Osteocyte (in vitro differentiated cells): ENCODE results near the gene SLC41A3. TPM values are rescaled to one million over a fixed set of nuclear protein-coding genes. Genes with fewer than 3 reads are reported as not detected.
"Not testable (repeated sequence)": the region's sequence is repeated elsewhere in the genome, so short reads cannot be mapped to it uniquely, and the experiment has no call there.

Source experiments
- DNase-seq: peaks from one replicate; pipeline ENCODE4 v3.0.0; 2021; ENCODE audit warnings: mixed read lengths; ENCODE audit not compliant: unreplicated experiment; ENCODE audit errors: extremely low spot score
- H3K27ac Mint-ChIP-seq: one replicate; pipeline ENCODE4 v1.8.0; 2021; ENCODE audit warnings: mild to moderate bottlenecking, mixed read lengths; ENCODE audit not compliant: unreplicated experiment
- H3K27me3 Mint-ChIP-seq: one replicate; pipeline ENCODE4 v1.8.0; 2021; ENCODE audit warnings: mixed read lengths; ENCODE audit not compliant: unreplicated experiment
- H3K36me3 Mint-ChIP-seq: one replicate; pipeline ENCODE4 v1.8.0; 2021; ENCODE audit warnings: mixed read lengths; ENCODE audit not compliant: unreplicated experiment
- H3K4me1 Mint-ChIP-seq: one replicate; pipeline ENCODE4 v1.8.0; 2021; ENCODE audit warnings: mixed read lengths; ENCODE audit not compliant: unreplicated experiment
- H3K4me3 Mint-ChIP-seq: one replicate; pipeline ENCODE4 v1.8.0; 2021; ENCODE audit warnings: mild to moderate bottlenecking, moderate library complexity, mixed read lengths; ENCODE audit not compliant: unreplicated experiment
- H3K9me3 Mint-ChIP-seq: one replicate; pipeline ENCODE4 v1.8.0; 2021; ENCODE audit warnings: mixed read lengths; ENCODE audit not compliant: unreplicated experiment
- total RNA-seq: library from RNA; stranded (reverse); gene quantifications from 2 replicates; pipeline ENCODE4 v1.2.1, GENCODE V29; 2021
- TF ChIP-seq, protein P1 (sequence below): fragments of 200-600 bp; sonication (generic); IDR thresholded peaks from 2 replicates; pipeline ENCODE4 v1.5.0; 2021; ENCODE audit warnings: antibody characterized with exemption, mild to moderate bottlenecking, moderate library complexity

SLC41A3 gene
- total RNA-seq, 1 donor from 2014 or later = 80.6 TPM

DNA sequence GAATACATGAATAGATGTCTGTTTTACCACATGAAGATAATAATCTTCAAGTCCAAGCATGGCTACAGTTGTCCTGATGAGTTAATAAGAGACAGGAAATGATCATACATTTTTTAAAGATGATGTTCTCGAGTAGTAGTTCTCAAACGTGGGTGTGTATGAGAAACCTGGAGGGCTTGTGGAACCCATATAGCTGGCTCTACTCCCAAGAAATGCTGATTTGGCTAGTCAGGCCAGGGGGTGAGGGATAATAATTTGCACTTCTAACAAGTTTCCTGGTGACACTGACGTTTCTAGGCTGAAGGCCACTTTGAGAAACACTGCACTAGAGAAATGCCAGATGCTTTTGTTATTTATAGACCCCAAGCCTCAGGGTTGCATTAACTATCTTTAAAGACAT, 78.0 kb downstream of the SLC41A3 start:
- H3K27me3 Mint-ChIP-seq = no peaks in the 10 kb centered on the region
- no peak overlapping the region for H3K4me3 Mint-ChIP-seq
- no peak overlapping the region for H3K27ac Mint-ChIP-seq
- DNase-seq = no peak
- H3K9me3 Mint-ChIP-seq = peaks cover 6% of the 10 kb centered on the region
- no peaks in the 10 kb centered on the region for H3K4me1 Mint-ChIP-seq
- peaks cover 29% of the 10 kb centered on the region for H3K36me3 Mint-ChIP-seq
- TF ChIP-seq, protein P1, sequence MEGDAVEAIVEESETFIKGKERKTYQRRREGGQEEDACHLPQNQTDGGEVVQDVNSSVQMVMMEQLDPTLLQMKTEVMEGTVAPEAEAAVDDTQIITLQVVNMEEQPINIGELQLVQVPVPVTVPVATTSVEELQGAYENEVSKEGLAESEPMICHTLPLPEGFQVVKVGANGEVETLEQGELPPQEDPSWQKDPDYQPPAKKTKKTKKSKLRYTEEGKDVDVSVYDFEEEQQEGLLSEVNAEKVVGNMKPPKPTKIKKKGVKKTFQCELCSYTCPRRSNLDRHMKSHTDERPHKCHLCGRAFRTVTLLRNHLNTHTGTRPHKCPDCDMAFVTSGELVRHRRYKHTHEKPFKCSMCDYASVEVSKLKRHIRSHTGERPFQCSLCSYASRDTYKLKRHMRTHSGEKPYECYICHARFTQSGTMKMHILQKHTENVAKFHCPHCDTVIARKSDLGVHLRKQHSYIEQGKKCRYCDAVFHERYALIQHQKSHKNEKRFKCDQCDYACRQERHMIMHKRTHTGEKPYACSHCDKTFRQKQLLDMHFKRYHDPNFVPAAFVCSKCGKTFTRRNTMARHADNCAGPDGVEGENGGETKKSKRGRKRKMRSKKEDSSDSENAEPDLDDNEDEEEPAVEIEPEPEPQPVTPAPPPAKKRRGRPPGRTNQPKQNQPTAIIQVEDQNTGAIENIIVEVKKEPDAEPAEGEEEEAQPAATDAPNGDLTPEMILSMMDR = no peak

GRCh38 chr3:126004692-126005091, 79.2 kb downstream of the SLC41A3 start:
- Mint-ChIP-seq H3K36me3 (peaks cover 24% of the 10 kb centered on the region), H3K4me1 (no peaks in the 10 kb centered on the region), H3K27ac (no peak overlapping the region), H3K27me3 (no peaks in the 10 kb centered on the region), H3K4me3 (no peak overlapping the region), H3K9me3 (peaks cover 9% of the 10 kb centered on the region)
- DNase-seq = no peak
- TF ChIP-seq, protein P1 = no peak

GRCh38 chr3:126004217-126004616, 79.7 kb downstream of the SLC41A3 start:
- Mint-ChIP-seq H3K27me3 (peaks cover 4% of the 10 kb centered on the region), H3K9me3 (peaks cover 13% of the 10 kb centered on the region), H3K36me3 (peaks cover 29% of the 10 kb centered on the region), H3K4me3 (no peak overlapping the region), H3K27ac (no peak overlapping the region), H3K4me1 (no peaks in the 10 kb centered on the region)
- DNase-seq = no peak
- TF ChIP-seq, protein P1 = no peak

DNA sequence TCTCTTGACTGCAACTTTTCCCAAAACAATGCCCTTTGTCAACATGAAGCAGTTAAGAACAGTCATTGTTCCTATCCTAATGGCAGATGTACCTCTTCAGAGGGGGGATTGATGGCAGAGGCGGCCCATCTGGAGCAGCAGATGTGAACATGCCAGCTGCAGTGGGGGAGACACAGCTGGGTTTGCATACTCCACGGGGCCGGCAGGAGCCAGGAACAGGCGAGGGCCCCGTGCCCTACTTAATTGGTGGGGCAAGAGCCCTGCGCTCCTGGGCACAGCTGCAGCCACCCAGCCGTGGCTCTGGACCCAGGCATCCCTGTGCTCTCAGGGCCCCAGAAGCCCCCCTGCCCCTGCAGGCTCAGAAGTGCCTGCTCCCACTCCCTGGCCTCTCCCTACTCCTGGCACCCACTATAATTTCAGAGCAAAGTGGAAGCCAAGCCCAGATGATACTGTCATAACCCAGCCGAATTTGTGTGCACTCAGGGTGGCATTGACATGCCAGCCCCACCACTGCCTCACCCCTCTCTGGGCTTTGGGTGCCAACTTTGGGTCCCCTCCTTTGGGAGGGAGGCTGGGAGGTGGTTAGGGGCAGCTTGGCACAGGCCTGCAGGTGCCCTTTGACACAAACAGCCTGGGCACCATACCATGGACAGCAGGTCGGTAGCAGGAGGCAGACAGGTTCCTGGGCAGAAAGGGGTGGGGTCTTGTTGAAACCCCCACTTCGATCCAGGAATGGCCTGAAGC, 80.3 kb downstream of the SLC41A3 start:
- peaks cover 24% of the 10 kb centered on the region for H3K36me3 Mint-ChIP-seq
- peak; percentile 81 for DNase-seq
- H3K27ac Mint-ChIP-seq = no peak overlapping the region
- H3K27me3 Mint-ChIP-seq = peaks cover 6% of the 10 kb centered on the region
- no peaks in the 10 kb centered on the region for H3K4me1 Mint-ChIP-seq
- peaks cover 19% of the 10 kb centered on the region for H3K9me3 Mint-ChIP-seq
- H3K4me3 Mint-ChIP-seq = no peak overlapping the region
- TF ChIP-seq, protein P1 = no peak

GRCh38 chr3:126002189-126002588, 81.7 kb downstream of the SLC41A3 start:
- TF ChIP-seq, protein P1 = no peak
- no peak overlapping the region for H3K4me3 Mint-ChIP-seq
- no peak overlapping the region for H3K27ac Mint-ChIP-seq
- peaks cover 28% of the 10 kb centered on the region for H3K9me3 Mint-ChIP-seq
- peaks cover 17% of the 10 kb centered on the region for H3K36me3 Mint-ChIP-seq
- DNase-seq = no peak
- peaks cover 6% of the 10 kb centered on the region for H3K27me3 Mint-ChIP-seq
- no peaks in the 10 kb centered on the region for H3K4me1 Mint-ChIP-seq

DNA sequence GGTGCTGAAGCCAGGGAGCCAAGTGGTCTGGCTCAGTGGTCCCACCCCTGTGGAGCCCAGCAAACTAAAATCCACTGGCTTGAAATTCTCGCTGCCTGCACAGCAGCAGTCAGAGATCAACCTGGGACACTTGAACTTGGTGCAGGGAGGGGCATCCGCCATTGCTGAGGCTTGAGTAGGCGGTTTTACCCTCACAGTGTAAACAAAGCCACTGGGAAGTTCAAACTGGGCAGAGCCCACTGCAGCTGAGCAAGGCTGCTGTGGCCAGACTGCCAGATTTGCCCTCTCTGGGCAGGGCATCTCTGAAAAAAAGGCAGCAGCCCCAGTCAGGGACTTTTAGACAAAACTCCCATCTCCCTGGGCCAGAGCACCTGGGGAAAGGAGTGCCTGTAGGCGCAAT, 87.2 kb downstream of the SLC41A3 start:
- not testable (repeated sequence) for DNase-seq, H3K27me3 Mint-ChIP-seq, H3K4me3 Mint-ChIP-seq, H3K27ac Mint-ChIP-seq, H3K4me1 Mint-ChIP-seq
- Mint-ChIP-seq H3K9me3 (peaks cover 47% of the 10 kb centered on the region), H3K36me3 (peaks cover 10% of the 10 kb centered on the region)
